ENCODE data around the gene ABL2. TPM values are rescaled to one million over a fixed set of nuclear protein-coding genes. Genes with fewer than 3 reads are reported as not detected.

The ABL2 gene
- total and polyA plus RNA-seq, 2 donors (not counting 1 experiment from before 2014, with no cell fraction given): 2.6 to 20.0 TPM

DNA sequence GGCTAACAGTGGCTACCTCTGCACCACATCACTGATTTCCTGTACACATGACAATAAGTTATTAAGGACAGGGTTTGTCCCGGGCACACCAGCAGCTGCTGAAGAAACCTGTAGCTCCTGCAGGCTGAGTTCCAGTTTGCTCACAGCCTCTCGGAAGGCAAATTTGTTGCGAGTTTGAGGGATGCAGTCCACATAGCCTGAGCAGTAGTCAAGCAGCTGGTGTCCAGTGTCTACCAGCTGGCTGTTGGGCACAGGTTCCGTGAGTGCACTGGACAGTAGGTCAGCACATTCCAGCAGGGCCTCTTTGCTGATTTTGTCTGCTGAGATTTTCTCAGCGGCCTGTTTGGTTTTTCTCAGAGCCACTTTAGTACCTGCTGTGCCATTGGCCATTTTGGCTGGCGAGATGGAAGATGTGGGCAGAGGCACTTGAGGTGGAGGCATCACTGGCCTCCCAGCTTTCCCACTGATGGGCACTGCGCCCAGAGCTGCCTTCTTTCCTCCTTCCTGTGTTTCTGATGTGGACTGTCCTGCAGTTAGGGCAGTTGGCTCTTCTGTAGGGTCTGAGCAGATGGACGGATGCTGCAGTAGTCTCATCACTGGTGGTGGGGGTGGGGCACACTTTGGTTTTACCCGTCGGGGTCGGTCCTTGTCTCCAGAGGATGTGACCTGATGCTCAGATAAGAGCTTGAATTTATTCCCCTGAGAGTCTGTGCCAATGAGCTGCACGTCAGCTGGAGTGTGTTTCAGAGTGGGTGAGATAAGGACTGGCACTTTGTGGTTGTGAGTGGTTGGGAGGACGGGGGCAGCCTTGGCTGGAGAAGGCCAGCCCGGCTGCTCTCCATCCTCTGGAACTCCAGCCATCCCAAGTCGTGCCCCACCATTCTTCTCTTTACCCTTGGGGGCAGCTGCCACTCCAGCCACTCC, 121.5 kb downstream of the ABL2 start:
- H4K20me1 ChIP-seq (ENCODE audit: control insufficient read depth, insufficient read depth, low read length, poor library complexity, severe bottlenecking): no peaks in the 10 kb centered on the region
- intact Hi-C loops (cut with micrococcal nuclease): no loop called here
- Mint-ChIP-seq H3K4me3 (no peak overlapping the region), H3K4me1 (no peaks in the 10 kb centered on the region), H3K9me3 (ENCODE audit: insufficient read depth) (no peaks in the 10 kb centered on the region), H3K27me3 (no peaks in the 10 kb centered on the region), H3K27ac (no peak overlapping the region)
- no peaks in the 10 kb centered on the region for H3K4me1 ChIP-seq (ENCODE audit: control insufficient read depth in 2 of 2, insufficient read depth in 2 of 2, low read length in 2 of 2)
- no peaks in the 10 kb centered on the region for H3K79me2 ChIP-seq (ENCODE audit: control insufficient read depth, insufficient read depth, low read length)
- ATAC-seq (ENCODE audit: low read depth): no peak
- no peak overlapping the region for H2AFZ ChIP-seq (ENCODE audit: insufficient read depth, low read depth, low read length, poor library complexity, severe bottlenecking)
- no peak overlapping the region for H3K27ac ChIP-seq (ENCODE audit: low read length in 2 of 2)
- ChIA-PET CTCF (no interaction called here), POLR2A (no interaction called here)
- H3K4me3 ChIP-seq (ENCODE audit: control extremely low read depth in 1 of 5, extremely low read depth in 1 of 5, insufficient read depth in 1 of 5, low read depth in 2 of 5, low read length in 4 of 5): no peak overlapping the region
- no peak overlapping the region for H3K4me2 ChIP-seq (replicated peaks; ENCODE audit: low read depth, low read length, poor library complexity, severe bottlenecking)
- no peak for DNase-seq
- no peaks in the 10 kb centered on the region for H3K9me3 ChIP-seq (ENCODE audit: control extremely low read depth in 1 of 3, control insufficient read depth in 2 of 3, insufficient read depth in 1 of 3, low read length in 2 of 3)
- H3K36me3 ChIP-seq (replicated peaks in 1 of 2; ENCODE audit: control extremely low read depth in 1 of 2, control insufficient read depth in 1 of 2, extremely low read depth in 1 of 2, insufficient read depth in 2 of 2, low read length in 1 of 2): peaks cover 0 to 34% of the 10 kb centered on the region in 2 experiments
- no peak for TF ChIP-seq EZH2 (IDR thresholded peaks at IDR 0.05; ENCODE audit: borderline replicate concordance, insufficient read depth, low read depth, low read length, poor library complexity, severe bottlenecking)
- TF ChIP-seq CTCF (IDR thresholded peaks at IDR 0.05): no peak
- WGBS (ENCODE audit: insufficient coverage): 90% methylated on average over 13 of the region's 15 CpGs
- H3K9ac ChIP-seq (ENCODE audit: low read length): no peak overlapping the region
- H3K27me3 ChIP-seq (replicated peaks in 1 of 4; ENCODE audit: control extremely low read depth in 1 of 4, control insufficient read depth in 3 of 4, insufficient read depth in 4 of 4, low read length in 3 of 4): no peaks in the 10 kb centered on the region

GRCh38 chr1:179105393-179105792, 124.1 kb downstream of the ABL2 start:
- H3K4me3 ChIP-seq (ENCODE audit: control extremely low read depth in 1 of 5, extremely low read depth in 1 of 5, insufficient read depth in 1 of 5, low read depth in 2 of 5, low read length in 4 of 5): no peak overlapping the region
- WGBS (ENCODE audit: insufficient coverage): 87% methylated on average over 3 of the region's 7 CpGs
- no peak overlapping the region for H2AFZ ChIP-seq (ENCODE audit: insufficient read depth, low read depth, low read length, poor library complexity, severe bottlenecking)
- H3K27me3 ChIP-seq (replicated peaks in 1 of 4; ENCODE audit: control extremely low read depth in 1 of 4, control insufficient read depth in 3 of 4, insufficient read depth in 4 of 4, low read length in 3 of 4): no peaks in the 10 kb centered on the region
- H3K27ac Mint-ChIP-seq: no peak overlapping the region
- no peaks in the 10 kb centered on the region for H3K4me1 ChIP-seq (ENCODE audit: control insufficient read depth in 2 of 2, insufficient read depth in 2 of 2, low read length in 2 of 2)
- CTCF ChIA-PET: interaction anchor here (0.9 to 1.6 kb wide), 4 partner anchors 16 to 704 kb away, joined by 3 to 6 read pairs (median 4); no protein-coding TSS in a partner anchor
- H3K79me2 ChIP-seq (ENCODE audit: control insufficient read depth, insufficient read depth, low read length): no peaks in the 10 kb centered on the region
- no peak overlapping the region for H3K4me3 Mint-ChIP-seq
- H3K9me3 ChIP-seq (ENCODE audit: control extremely low read depth in 1 of 3, control insufficient read depth in 2 of 3, insufficient read depth in 1 of 3, low read length in 2 of 3): no peaks in the 10 kb centered on the region
- no peak overlapping the region for H3K9ac ChIP-seq (ENCODE audit: low read length)
- no peaks in the 10 kb centered on the region for H3K4me1 Mint-ChIP-seq
- peak; percentile 25 for DNase-seq
- H3K27ac ChIP-seq (ENCODE audit: low read length in 2 of 2): no peak overlapping the region
- POLR2A ChIA-PET: no interaction called here
- intact Hi-C loops (cut with micrococcal nuclease): no loop called here
- H4K20me1 ChIP-seq (ENCODE audit: control insufficient read depth, insufficient read depth, low read length, poor library complexity, severe bottlenecking): no peaks in the 10 kb centered on the region
- peaks cover 0 to 28% of the 10 kb centered on the region in 2 experiments for H3K36me3 ChIP-seq (replicated peaks in 1 of 2; ENCODE audit: control extremely low read depth in 1 of 2, control insufficient read depth in 1 of 2, extremely low read depth in 1 of 2, insufficient read depth in 2 of 2, low read length in 1 of 2)
- TF ChIP-seq CTCF (IDR thresholded peaks at IDR 0.05) (no peak), EZH2 (IDR thresholded peaks at IDR 0.05; ENCODE audit: borderline replicate concordance, insufficient read depth, low read depth, low read length, poor library complexity, severe bottlenecking) (no peak)
- no peaks in the 10 kb centered on the region for H3K27me3 Mint-ChIP-seq
- H3K4me2 ChIP-seq (replicated peaks; ENCODE audit: low read depth, low read length, poor library complexity, severe bottlenecking): no peak overlapping the region
- ATAC-seq (ENCODE audit: low read depth): no peak
- H3K9me3 Mint-ChIP-seq (ENCODE audit: insufficient read depth): no peaks in the 10 kb centered on the region

Measured in B cell (primary cell).